Renal cortical epithelial cell (primary cell): ENCODE data around the gene KIF5A. TPM values are rescaled to one million over a fixed set of nuclear protein-coding genes. Genes with fewer than 3 reads are reported as not detected.
A peak's percentile ranks its signal among the peaks of the same experiment; 100 is the strongest.
"Not testable (repeated sequence)": the region's sequence is repeated elsewhere in the genome, so short reads cannot be mapped to it uniquely, and the experiment has no call there.

ENCODE experiments used
- DNase-seq: peaks from one replicate; pipeline ENCODE4 v3.0.0-alpha.2; 2011; ENCODE audit warnings: low read depth
- total RNA-seq: library from RNA; depleted of rRNA; stranded (reverse); fragments of >200 nt; gene quantifications from 2 replicates; pipeline ENCODE4 v1.2.3, GENCODE V29; 2014

Gene KIF5A
- total RNA-seq, 1 donor from 2014 or later: 2.5 TPM

DNA sequence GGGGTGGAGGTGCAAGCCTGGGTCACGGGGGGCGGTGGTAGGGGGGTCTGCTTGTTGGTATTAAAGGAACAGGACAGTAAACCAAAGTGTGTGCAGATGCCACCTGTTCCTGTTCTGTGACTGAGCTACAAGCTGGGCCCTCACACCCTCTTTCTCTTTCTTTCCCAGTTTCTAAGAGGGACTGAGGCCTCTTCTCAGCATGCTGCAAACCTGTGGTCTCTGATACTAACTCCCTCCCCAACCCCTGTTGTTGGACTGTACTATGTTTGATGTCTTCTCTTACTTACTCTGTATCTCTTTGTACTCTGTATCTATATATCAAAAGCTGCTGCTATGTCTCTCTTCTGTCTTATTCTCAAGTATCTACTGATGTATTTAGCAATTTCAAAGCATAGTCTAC lies 34.2 kb downstream of the KIF5A start:
- no peak for DNase-seq

DNA sequence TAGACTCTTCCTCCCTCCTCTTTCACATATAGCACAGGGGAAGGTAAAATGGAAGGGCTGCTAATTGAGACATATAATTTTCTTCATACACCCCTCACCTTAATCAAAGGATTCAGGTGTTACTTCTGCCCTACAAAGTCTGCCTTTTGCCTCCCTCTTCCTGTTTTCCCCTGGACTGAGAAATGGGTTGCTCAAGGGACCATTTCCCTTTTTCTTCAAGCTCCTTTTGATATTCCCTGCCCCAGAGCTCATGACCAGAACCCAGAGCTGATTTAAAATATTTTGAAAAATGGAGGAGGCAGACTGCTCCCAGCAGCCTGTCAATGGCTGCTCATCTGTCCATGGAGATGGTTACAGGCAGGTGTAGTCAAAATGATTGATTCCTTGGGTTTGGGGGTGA lies 34.8 kb downstream of the KIF5A start:
- DNase-seq: no peak

DNA sequence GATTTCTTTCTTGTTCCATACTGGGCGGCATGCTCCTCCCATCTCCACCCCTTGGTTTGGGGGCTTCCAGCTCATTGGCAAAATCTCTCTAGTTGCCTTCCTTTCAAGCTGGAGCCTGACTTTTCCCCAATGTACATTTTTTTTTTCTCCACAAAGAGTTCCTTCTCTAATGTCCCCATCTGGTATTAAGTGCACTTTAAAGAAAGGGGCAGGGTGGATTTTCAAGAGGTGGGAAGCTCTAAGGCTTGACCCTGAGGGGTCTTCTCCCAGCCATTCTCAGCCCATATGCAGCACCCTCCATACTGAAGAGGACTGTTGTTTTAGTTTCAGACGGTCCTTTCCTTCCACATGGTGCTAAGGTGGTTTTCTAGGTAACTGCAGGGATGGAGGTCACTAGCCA lies 35.3 kb downstream of the KIF5A start:
- no peak for DNase-seq

DNA sequence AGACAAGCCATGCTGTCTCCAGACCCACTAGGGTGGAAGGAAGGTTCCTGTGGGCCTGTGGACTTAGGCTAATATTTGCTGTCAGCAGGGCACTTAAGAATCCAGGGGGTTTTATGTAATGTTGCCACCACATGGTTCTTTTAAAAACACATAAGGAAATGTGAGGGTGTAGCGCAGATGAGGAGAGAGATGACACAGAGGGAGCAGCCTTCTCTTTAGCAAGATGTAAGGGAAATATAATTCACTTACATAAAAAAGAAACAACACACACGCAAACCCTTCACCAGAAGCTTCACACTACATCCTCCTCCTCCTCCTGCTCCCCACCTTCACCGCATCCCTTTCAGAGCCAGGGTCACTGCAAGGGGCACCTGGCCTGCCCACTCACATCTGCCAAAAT lies 36.3 kb downstream of the KIF5A start:
- DNase-seq: no peak

DNA sequence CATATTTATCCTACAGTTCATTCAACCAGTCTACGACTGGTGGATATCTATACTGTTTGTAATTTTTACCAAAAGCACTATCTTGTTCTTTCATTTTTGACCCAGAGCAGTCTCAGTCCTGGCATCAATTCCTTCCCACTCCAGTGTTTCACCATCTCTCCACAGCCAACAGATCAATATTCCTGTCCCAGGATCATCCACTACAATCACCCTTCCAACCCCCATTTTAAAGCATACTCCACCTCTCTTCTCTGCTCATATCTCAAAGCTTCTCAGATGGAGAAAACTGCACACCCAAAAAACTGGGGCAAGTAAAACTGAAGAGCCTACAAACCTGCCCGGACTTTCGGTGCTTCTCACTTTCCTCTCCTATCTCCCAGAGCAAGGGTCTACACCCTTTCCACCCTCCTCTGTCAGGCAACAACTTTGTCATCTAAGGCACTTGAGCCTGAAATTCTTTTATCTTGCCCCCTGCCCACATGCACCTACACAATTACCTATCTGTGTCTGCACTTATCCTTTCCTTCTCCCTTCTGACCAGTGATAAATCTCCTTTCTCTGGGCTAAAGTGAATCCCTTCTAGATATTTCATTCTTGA lies 37.1 kb downstream of the KIF5A start:
- DNase-seq: no peak

DNA sequence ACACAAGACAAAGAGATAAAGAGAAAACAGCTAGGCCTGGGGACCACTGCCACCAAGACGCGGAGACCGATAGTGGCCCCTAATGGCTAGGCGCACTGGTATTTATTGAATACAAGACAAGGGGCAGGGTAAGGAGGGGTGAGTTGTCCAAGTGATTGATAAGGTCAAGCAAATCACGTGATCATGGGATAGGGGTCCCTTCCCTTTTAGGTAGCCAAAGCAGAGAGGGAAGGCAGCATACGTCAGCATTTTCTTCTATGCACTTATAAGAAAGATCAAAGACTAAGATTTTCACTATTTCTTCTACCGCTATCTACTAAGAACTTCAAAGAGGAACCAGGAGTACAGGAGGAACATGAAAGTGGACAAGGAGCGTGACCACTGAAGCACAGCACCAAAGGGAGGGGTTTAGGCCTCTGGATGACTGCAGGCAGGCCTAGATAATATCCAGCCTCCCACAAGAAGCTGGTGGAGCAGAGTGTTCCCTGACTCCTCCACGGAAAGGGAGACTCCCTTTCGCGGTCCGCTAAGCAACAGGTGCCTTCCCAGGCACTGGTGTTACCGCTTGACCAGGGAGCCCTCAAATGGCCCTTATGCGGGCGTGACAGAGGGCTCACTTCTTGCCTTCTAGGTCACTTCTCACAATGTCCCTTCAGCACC lies 39.2 kb downstream of the KIF5A start:
- not testable (repeated sequence) for DNase-seq

DNA sequence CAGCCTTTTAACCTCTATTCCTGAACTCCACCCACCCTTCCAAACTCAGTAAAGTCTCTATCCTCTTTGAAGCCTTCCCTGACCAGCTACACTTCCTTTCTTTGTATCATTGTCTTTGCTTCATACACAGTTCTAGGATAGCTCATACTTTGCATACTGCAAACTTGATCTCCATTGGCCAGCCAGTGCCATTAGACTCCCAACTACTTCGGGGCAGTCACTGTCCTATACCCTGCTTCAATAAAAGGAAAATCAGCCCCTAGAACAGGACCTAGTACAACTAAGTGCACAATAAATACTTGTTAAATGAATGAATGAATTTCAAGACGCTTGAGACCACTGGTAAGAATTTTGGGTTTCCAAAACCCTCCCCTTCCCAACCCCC lies 40.6 kb downstream of the KIF5A start:
- no peak for DNase-seq

DNA sequence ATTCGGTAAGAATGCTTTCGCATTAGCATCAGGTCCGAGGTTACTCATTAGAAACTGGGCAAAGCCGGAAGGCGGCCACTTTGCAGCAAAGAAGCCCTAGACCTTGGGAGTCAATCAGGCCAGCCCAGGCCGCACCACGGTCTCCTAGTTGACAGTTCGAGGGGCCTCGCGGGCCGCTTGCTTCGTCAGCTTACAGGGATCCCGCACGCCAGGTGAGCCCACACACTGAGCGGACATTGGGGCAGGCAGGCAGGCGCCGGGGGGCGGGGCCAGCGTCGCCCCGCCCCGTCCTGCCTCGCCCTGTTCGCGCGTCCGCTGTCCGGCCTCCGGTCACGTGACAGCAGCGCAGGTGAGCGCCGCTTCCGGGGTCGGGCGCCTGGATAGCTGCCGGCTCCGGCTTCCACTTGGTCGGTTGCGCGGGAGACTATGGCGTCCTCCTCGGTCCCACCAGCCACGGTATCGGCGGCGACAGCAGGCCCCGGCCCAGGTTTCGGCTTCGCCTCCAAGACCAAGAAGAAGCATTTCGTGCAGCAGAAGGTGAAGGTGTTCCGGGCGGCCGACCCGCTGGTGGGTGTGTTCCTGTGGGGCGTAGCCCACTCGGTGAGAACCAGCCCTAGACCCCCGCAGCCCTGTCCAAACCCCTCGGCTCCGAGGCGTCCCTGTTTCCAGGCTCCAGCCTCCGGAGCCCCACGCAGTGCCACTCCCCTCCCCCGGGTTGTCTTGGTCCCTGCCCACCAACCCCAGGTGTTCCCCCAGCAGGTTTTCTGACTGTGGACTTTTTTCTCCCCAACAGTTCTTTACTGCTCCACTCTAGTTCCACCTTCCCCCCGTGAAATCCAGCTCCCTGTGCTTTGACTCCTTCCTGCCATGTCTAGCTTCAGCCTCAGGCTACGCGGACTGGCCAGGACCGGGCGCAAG lies 41.3 kb downstream of the KIF5A start, which contains the start of gene PIP4K2C:
Gene PIP4K2C, plus strand, starts transcription at position 329 of the 918 bp plus-strand sequence. Its CDS starts 98 bp downstream, at position 427.
- DNase-seq: peak; percentile 57

DNA sequence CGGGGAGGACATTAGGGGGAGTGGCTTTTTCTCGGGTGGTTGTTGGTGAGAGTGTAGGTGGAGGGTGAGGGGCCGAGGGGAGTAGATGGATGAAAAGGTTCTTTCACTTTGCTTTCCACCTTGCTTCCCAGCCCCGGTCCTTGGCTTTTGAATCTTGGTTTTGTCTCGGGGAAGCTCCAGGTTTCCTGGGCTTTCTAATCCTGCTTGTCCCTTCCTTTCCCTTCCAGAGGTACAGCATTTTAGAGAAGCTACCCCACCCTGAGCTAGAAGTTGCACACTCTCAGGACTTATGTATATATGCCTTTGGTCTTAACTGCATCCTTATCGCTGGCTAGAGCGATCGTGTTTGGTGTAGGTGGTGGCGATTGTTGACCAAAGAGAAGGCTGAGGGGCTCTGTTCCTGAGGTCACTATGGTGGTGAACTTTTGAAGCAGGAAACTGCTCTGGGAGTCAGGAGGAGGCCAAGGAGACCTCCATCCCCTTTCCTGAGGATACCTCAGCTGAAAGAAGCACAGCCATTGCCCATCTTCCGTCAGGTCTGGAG lies 42.0 kb downstream of the KIF5A start:
- no peak for DNase-seq

DNA sequence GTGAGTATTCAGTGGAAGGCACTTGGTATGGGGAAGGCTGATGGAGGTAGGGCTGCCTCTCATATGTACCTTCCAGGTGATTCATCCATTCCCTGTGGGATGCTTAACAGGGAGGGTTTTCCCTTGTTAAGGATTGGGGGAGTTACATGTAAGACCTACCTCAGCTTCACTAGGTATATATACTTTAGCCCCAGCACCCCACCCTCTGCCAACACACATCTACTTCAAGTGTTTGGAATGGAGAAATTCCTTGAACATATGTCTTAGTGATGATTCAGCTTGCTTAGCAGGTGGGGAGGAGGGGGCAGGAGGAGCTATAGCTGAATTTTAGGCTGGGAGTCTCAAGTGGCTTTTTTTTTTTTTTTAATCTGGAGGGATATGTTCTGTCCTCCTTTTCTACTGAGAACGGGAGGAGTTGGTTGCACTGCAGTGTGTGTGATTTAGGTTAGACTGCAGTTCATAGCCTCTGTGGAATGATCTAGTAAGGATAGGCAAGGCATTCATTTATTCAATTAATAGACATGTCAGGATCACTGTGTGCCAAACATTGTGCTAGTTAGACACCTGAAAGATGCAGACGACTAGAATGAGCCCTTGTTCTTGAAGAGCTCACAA lies 42.8 kb downstream of the KIF5A start:
- DNase-seq: peak; percentile 11

DNA sequence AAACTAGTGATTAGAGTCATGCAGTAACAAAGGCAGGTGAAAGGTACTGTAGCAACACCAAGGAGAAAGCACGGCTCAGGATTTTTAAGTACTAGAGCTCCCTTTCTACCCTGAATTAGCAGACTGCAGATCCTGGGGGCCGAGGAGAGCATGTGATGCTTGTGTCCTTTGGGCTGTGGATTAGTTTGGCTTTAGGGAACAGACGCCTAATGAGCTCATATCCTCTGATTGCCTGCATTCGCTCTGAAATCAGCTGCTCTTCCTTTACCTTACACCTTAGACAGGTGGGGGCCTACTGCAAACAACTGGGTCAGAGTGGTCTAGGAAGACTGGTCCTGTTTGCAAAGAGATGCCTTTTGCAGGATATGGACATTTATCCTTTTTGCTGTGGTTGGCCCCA lies 43.3 kb downstream of the KIF5A start:
- no peak for DNase-seq

DNA sequence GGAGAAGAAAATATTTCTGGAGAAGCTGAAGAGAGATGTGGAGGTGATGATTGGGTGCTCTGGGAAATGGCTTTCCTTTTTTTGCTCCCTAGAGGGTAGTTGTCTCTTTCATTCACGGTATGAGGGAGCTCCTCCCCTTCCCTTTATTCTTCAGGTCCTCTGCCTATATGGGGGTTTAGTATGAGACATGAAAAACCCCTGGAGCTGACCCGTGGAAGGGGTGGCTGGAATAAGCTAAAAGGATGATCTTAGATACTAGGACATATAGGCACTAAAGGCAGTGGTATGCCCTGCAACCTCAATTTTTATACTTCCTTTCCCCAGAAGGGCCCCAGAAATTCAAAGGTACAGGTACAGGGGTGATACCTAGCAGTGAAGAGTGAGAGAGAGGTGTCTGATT lies 50.6 kb downstream of the KIF5A start:
- DNase-seq: no peak

DNA sequence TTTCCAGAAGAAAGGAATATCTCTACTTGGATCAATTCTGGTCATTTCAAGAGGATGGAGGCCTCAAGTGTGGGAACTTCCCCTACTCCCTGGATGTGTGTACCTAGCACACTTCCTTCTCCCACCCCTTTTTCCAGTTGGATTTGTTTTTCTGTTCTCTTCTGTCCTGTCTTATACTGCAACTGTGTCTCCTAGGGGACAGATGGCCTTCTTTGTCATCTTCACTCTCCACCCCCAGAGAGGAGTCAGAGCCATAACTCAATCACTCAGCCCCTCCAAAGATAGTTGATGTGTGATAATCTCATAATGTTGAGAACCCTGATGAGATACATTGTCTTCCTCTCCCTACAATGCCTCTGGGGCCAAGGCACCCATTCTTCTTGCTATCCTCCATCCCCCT lies 52.7 kb downstream of the KIF5A start:
- no peak for DNase-seq

DNA sequence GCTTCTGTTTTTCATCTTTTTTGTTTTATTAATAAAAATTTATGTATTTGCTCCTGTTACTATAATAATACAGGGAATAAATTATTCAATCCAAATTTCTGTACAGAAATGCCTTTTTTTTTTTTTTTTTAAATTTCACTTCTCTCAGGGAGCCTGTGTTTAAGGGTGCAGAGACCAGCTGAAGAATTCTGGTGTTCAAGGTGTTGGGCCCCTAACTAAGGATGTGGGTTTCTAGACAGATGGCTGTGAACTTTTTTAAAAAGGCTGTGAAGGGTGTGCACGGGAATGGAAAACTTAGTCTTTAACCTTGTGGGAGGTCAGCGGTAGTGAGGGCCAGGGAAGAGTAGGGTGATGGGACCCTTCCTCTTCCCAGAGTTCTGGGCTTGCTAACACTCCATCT lies 53.5 kb downstream of the KIF5A start:
- DNase-seq: no peak

DNA sequence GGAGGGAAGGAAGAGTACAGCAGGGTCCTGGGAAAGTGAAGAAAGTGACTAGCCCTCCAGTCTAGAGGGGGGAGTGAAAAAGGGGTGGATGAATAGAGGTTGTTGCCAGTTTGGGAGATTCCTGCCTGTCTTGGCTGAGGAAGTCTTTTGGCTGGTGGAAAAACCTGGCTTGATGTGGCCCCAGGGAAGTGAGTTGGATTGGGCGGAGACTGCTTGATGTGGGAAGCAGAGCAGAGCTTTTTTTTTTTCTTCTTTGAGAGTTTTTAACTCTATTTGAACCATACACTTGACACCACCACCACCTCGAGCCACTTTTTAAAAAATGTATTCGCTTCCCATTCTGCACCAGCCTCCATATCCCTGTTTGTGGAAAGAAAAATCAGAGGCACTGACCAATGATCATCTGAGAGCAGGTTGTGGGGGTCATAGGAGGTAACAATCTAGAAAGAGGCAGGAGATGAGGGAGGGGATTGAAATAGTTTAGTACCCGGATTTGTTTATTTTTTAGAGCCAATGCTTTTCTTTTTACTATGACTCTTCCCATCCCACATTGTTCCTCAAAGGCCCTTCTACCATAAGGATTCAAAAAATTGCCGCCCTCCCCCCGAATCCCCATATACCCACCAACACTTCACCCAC lies 54.1 kb downstream of the KIF5A start:
- DNase-seq: peak; percentile 61

DNA sequence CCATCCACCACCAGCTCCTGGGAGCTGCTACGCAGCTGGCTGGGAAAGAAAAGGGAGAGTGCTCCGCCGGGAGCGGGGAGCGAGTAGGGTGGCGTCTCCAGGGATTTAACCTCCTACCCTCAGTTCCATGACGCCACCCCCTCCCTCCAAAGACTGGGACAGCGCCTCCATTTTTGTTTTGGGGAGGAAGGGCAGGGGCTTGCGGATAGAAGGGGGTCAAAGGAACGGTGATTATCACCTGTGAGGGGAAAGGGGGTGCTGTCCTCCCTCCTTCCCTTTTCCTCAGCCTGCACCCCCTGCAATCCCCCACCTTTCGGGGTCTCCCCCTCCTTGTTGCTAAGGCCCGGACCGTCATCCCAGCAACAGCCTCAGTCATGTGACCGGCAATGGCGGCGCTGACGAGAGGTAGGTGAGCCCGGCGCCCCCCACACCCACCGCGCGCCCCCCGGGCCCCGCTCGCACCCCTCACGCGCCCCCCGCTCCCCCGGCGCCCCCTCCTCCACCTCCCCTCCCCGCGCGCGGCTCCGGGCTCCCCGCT lies 54.7 kb downstream of the KIF5A start, which contains the start of gene DTX3:
Gene DTX3, plus strand, starts transcription at position 371 of the 538 bp plus-strand sequence. CDS start 1,694 bp downstream, outside the sequence.
- DNase-seq: no peak

DNA sequence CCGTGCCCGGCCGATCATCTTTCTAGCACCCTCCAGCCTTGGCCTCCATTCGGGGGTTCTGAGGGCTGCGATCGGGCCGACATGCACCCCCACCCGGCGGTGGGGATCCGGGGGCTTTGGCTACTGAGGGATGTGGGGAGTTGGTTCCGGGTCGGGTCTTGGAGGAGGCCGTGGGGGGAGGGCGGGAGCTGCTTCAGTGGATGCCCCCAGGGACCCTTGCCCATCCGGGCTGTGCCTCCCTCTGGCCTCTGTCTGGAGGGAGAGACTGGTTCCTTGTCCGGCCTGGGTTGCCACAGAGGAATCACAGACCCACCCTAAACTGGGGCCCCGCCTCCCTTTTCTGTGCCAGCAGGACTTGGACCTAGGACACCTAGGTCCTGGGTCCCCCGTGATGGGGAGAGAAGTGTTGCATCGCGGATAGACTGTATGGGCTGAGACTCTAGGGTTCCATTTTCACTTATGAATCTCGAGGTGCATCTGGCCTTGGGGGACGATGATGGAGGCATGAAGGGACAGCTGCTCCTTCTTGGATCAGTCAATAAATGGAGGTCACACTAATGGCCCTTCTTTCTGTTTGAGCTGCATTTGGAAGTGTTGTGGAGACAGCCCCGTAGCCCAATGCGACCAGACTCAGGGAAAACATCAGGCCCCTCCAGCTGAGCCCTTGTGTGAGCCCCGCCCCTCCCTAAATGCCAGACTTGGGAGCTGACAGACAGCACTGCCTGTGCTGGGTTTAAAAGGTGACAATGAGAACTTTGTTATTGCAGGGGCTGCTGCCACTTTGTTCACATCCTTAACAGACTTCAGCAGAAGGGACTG lies 55.4 kb downstream of the KIF5A start:
- no peak for DNase-seq

DNA sequence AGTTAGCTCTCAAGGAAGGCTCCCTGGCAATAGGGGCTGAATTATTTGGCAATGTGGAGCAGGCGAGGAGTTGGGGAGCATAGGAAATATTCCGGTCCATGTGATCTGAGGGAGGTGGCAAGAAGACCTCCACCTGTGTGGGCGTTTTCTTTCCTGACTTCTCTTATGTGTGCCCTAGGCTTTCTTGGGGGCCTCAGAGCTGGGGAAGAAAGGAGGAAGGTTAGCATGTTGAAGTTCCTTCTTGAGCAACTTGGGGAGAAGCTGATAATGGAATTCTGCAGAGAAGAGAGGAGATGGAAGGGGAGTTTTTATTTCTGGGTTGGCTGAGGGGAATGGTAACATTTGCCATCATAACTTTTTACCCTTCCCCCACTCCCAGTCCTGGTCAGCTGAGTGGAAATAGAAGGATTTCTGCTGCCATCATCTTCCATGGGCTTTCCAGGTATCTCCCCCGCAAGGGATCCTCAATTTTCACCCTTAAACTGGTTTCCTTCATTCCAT lies 56.0 kb downstream of the KIF5A start:
- DNase-seq: no peak

DNA sequence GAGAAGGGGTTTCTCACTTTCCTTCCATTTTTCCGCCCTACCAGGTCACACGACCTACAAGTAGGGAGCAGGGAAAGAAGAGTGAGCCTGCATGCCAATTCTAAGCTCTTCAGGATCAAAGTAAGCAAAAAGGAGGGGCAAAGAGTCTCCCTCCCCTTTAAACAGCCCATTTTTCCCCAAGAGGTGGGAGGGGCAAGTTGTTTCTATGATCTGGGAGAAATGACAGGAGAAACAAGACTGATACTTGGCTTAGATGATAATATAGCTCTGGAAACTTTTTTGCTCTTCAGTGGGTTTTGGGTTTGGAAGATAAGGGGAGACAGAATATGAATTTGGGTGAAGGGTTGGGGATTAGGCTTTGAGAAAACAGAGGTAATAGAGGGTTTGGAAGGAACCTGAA lies 56.6 kb downstream of the KIF5A start:
- no peak for DNase-seq

DNA sequence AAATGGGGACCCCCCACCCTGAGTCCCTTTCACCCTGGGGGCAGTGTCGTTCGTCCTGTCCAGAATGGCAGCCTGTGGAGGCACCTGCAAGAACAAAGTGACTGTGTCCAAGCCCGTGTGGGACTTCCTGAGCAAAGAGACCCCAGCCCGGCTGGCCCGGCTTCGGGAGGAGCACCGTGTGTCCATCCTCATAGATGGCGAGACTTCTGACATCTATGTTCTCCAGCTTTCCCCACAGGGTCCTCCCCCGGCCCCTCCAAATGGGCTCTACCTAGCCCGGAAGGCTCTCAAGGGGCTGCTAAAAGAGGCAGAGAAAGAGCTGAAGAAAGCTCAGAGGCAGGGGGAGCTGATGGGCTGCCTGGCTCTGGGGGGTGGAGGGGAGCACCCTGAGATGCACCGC lies 57.0 kb downstream of the KIF5A start:
- DNase-seq: no peak
